Fibroblast of villous mesenchyme (primary cell): ENCODE measurements around the gene NKX2-4. TPM values are rescaled to one million over a fixed set of nuclear protein-coding genes. Genes with fewer than 3 reads are reported as not detected.
A peak's percentile ranks its signal among the peaks of the same experiment; 100 is the strongest.

Experiments used
- DNase-seq: peaks from one replicate; pipeline ENCODE4 v3.0.0-alpha.2; 2010; ENCODE audit warnings: low read depth
- H3K4me3 ChIP-seq: 2 replicates; pipeline ENCODE4 v1.5.1; 2011; ENCODE audit warnings: low read depth, mild to moderate bottlenecking, low read length
- CTCF ChIP-seq: IDR thresholded peaks from 2 replicates; pipeline ENCODE4 v1.5.1; 2012; ENCODE audit warnings: low read depth, mild to moderate bottlenecking, low read length; ENCODE audit not compliant: insufficient read depth
- small RNA-seq: library from RNA; depleted of rRNA; stranded (forward); fragments of <200 nt; gene quantifications from one replicate; pipeline ENCODE3, GENCODE V24; 2012
- total RNA-seq: library from RNA; depleted of rRNA; stranded (reverse); fragments of >200 nt; gene quantifications from 2 replicates; pipeline ENCODE4 v1.2.3, GENCODE V29; 2012

Gene NKX2-4
- total RNA-seq, 1 donor = not detected

GRCh38 chr20:21355981-21356380 lies 41.3 kb downstream of the NKX2-4 start:
- TF ChIP-seq CTCF = no peak
- DNase-seq = no peak
- no peak overlapping the region for H3K4me3 ChIP-seq

GRCh38 chr20:21353236-21353635 lies 44.1 kb downstream of the NKX2-4 start:
- TF ChIP-seq CTCF = no peak
- peak; percentile 40 for DNase-seq
- no peak overlapping the region for H3K4me3 ChIP-seq

GRCh38 chr20:21352703-21353102 lies 44.6 kb downstream of the NKX2-4 start:
- no peak for TF ChIP-seq CTCF
- peak; percentile 32 for DNase-seq
- H3K4me3 ChIP-seq = no peak overlapping the region

Small RNA genes lying within 50 kb of the gene (small RNA-seq; reads per million reads assigned to genes)
- gene RN7SKP140 = not detected

Other genes starting within 250 kb of the NKX2-4 start
- gene XRN2, start 94.2 kb downstream of the NKX2-4 start, total RNA-seq = 71.8 and 90.2 TPM in 2 replicates
- not detected in 2 replicates for gene NKX2-2, start 116.5 kb upstream of the NKX2-4 start, total RNA-seq